ENCODE data around the gene CHSY1.

- no peak for TF ChIP-seq CTCF (IDR thresholded peaks at IDR 0.05)
- no peak for TF ChIP-seq POLR2A (IDR thresholded peaks at IDR 0.05)
Observed at GRCh38 chr15:101133751-101134261, 118.0 kb downstream of the CHSY1 start.

All from right lobe of liver (tissue), 4 donors.